Activated T-helper 2 cell treated with anti-CD3 and anti-CD28 coated beads, Interferon-gamma antibody, Interleukin-2, Interleukin-4, amounts not matched to agents 10 μg/mL and 5 μg/mL and 100 μg/mL, durations not matched to agents 14 hours and 24 hours and 36 hours (primary cell): ENCODE results near the gene DAB1. TPM values are rescaled to one million over a fixed set of nuclear protein-coding genes. Genes with fewer than 3 reads are reported as not detected.

Experiments used
- DNase-seq: peaks from one replicate; pipeline ENCODE4 v3.0.0; 2021; ENCODE audit warnings: low spot score
- H3K27ac Mint-ChIP-seq: one replicate; pipeline ENCODE4 v1.8.0; 2021; ENCODE audit warnings: mixed read lengths
- H3K27me3 Mint-ChIP-seq: one replicate; pipeline ENCODE4 v1.8.0; 2021; ENCODE audit warnings: low read depth, mixed read lengths
- H3K36me3 Mint-ChIP-seq: one replicate; pipeline ENCODE4 v1.8.0; 2021; ENCODE audit warnings: low read depth, mixed read lengths
- H3K4me1 Mint-ChIP-seq: one replicate; pipeline ENCODE4 v1.8.0; 2021; ENCODE audit warnings: low read depth, mixed read lengths
- H3K4me3 Mint-ChIP-seq: one replicate; pipeline ENCODE4 v1.8.0; 2021; ENCODE audit warnings: low read depth, mild to moderate bottlenecking, moderate library complexity, mixed read lengths
- H3K9me3 Mint-ChIP-seq: one replicate; pipeline ENCODE4 v1.8.0; 2021; ENCODE audit warnings: mixed read lengths
- intact Hi-C: fragments of 100-400 bp; cut with micrococcal nuclease; formaldehyde crosslinking; loops from one replicate; pipeline ENCODE4 v1.15.1; 2023
- total RNA-seq: library from RNA; stranded (reverse); gene quantifications from 2 replicates; pipeline ENCODE4 v1.2.3, GENCODE V29; 2022

The DAB1 gene
- total RNA-seq, 1 donor from 2014 or later = not detected

GRCh38 chr1:57007948-57008347, 415.9 kb downstream of the DAB1 start:
- DNase-seq = no peak
- Mint-ChIP-seq H3K4me3 (no peak overlapping the region), H3K27me3 (no peaks in the 10 kb centered on the region), H3K36me3 (no peaks in the 10 kb centered on the region), H3K9me3 (no peaks in the 10 kb centered on the region), H3K4me1 (no peaks in the 10 kb centered on the region), H3K27ac (no peak overlapping the region)
- intact Hi-C loops = no loop called here

GRCh38 chr1:57007472-57007871, 416.4 kb downstream of the DAB1 start:
- intact Hi-C loops = no loop called here
- Mint-ChIP-seq H3K4me3 (no peak overlapping the region), H3K27me3 (no peaks in the 10 kb centered on the region)

GRCh38 chr1:57003398-57004139, 420.3 kb downstream of the DAB1 start:
- DNase-seq = no peak
- Mint-ChIP-seq H3K36me3 (no peaks in the 10 kb centered on the region), H3K27me3 (no peaks in the 10 kb centered on the region), H3K4me1 (no peaks in the 10 kb centered on the region), H3K4me3 (no peak overlapping the region), H3K9me3 (no peaks in the 10 kb centered on the region), H3K27ac (no peak overlapping the region)
- intact Hi-C loops = no loop called here

More at GRCh38 chr1:57007472-57007871, 416.4 kb downstream of the DAB1 start:
- H3K36me3 Mint-ChIP-seq = no peaks in the 10 kb centered on the region
- H3K4me1 Mint-ChIP-seq = no peaks in the 10 kb centered on the region
- no peak for DNase-seq
- H3K9me3 Mint-ChIP-seq = no peaks in the 10 kb centered on the region
- H3K27ac Mint-ChIP-seq = no peak overlapping the region

- Mint-ChIP-seq H3K27ac (no peak overlapping the region), H3K4me3 (no peak overlapping the region), H3K9me3 (no peaks in the 10 kb centered on the region), H3K4me1 (no peaks in the 10 kb centered on the region), H3K36me3 (no peaks in the 10 kb centered on the region), H3K27me3 (no peaks in the 10 kb centered on the region)
- DNase-seq = no peak
- intact Hi-C loops = no loop called here
Measured at GRCh38 chr1:56995414-56996100, 428.3 kb downstream of the DAB1 start.

- intact Hi-C loops = no loop called here
- Mint-ChIP-seq H3K4me1 (no peaks in the 10 kb centered on the region), H3K36me3 (no peaks in the 10 kb centered on the region)
Measured at GRCh38 chr1:56993475-56993874, 430.4 kb downstream of the DAB1 start.

GRCh38 chr1:56992318-56993125, 431.3 kb downstream of the DAB1 start:
- no peaks in the 10 kb centered on the region for H3K36me3 Mint-ChIP-seq
- H3K9me3 Mint-ChIP-seq = no peaks in the 10 kb centered on the region
- intact Hi-C loops = no loop called here
- no peaks in the 10 kb centered on the region for H3K4me1 Mint-ChIP-seq
- no peaks in the 10 kb centered on the region for H3K27me3 Mint-ChIP-seq
- no peak for DNase-seq
- H3K27ac Mint-ChIP-seq = no peak overlapping the region
- H3K4me3 Mint-ChIP-seq = no peak overlapping the region

More at GRCh38 chr1:56993475-56993874, 430.4 kb downstream of the DAB1 start:
- Mint-ChIP-seq H3K4me3 (no peak overlapping the region), H3K27ac (no peak overlapping the region), H3K27me3 (no peaks in the 10 kb centered on the region), H3K9me3 (no peaks in the 10 kb centered on the region)
- DNase-seq = no peak

- H3K27ac Mint-ChIP-seq = no peak overlapping the region
- H3K9me3 Mint-ChIP-seq = no peaks in the 10 kb centered on the region
- no peak for DNase-seq
- H3K4me3 Mint-ChIP-seq = no peak overlapping the region
- H3K27me3 Mint-ChIP-seq = no peaks in the 10 kb centered on the region
- H3K36me3 Mint-ChIP-seq = no peaks in the 10 kb centered on the region
- no peaks in the 10 kb centered on the region for H3K4me1 Mint-ChIP-seq
- intact Hi-C loops = no loop called here
Measured at GRCh38 chr1:56991576-56991975, 432.3 kb downstream of the DAB1 start.

GRCh38 chr1:56986397-56986796, 437.5 kb downstream of the DAB1 start:
- DNase-seq = no peak
- no peaks in the 10 kb centered on the region for H3K4me1 Mint-ChIP-seq
- no peak overlapping the region for H3K27ac Mint-ChIP-seq
- intact Hi-C loops = no loop called here
- H3K27me3 Mint-ChIP-seq = no peaks in the 10 kb centered on the region
- no peaks in the 10 kb centered on the region for H3K36me3 Mint-ChIP-seq
- no peak overlapping the region for H3K4me3 Mint-ChIP-seq
- H3K9me3 Mint-ChIP-seq = no peaks in the 10 kb centered on the region

GRCh38 chr1:56985857-56986256, 438.0 kb downstream of the DAB1 start:
- Mint-ChIP-seq H3K36me3 (no peaks in the 10 kb centered on the region), H3K9me3 (no peaks in the 10 kb centered on the region), H3K4me1 (no peaks in the 10 kb centered on the region), H3K27me3 (no peaks in the 10 kb centered on the region), H3K4me3 (no peak overlapping the region), H3K27ac (no peak overlapping the region)
- intact Hi-C loops = no loop called here
- DNase-seq = no peak

GRCh38 chr1:56983484-56983883, 440.4 kb downstream of the DAB1 start:
- intact Hi-C loops = no loop called here
- Mint-ChIP-seq H3K36me3 (no peaks in the 10 kb centered on the region), H3K4me1 (no peaks in the 10 kb centered on the region), H3K9me3 (no peaks in the 10 kb centered on the region), H3K27ac (no peak overlapping the region), H3K27me3 (no peaks in the 10 kb centered on the region), H3K4me3 (no peak overlapping the region)
- no peak for DNase-seq

- no peak for DNase-seq
- Mint-ChIP-seq H3K4me3 (no peak overlapping the region), H3K36me3 (no peaks in the 10 kb centered on the region), H3K27ac (no peak overlapping the region), H3K4me1 (no peaks in the 10 kb centered on the region), H3K27me3 (no peaks in the 10 kb centered on the region), H3K9me3 (no peaks in the 10 kb centered on the region)
- intact Hi-C loops = no loop called here
Measured at GRCh38 chr1:56979986-56980755, 443.7 kb downstream of the DAB1 start.

GRCh38 chr1:56978819-56979218, 445.0 kb downstream of the DAB1 start:
- Mint-ChIP-seq H3K4me3 (no peak overlapping the region), H3K36me3 (no peaks in the 10 kb centered on the region), H3K27ac (no peak overlapping the region), H3K9me3 (no peaks in the 10 kb centered on the region), H3K4me1 (no peaks in the 10 kb centered on the region), H3K27me3 (no peaks in the 10 kb centered on the region)
- intact Hi-C loops = no loop called here
- no peak for DNase-seq
